ENCODE data around the gene TACC2. TPM values are rescaled to one million over a fixed set of nuclear protein-coding genes. Genes with fewer than 3 reads are reported as not detected.

TACC2 gene
- total RNA-seq, 1 donor from 2014 or later, result 49.1 TPM

DNA sequence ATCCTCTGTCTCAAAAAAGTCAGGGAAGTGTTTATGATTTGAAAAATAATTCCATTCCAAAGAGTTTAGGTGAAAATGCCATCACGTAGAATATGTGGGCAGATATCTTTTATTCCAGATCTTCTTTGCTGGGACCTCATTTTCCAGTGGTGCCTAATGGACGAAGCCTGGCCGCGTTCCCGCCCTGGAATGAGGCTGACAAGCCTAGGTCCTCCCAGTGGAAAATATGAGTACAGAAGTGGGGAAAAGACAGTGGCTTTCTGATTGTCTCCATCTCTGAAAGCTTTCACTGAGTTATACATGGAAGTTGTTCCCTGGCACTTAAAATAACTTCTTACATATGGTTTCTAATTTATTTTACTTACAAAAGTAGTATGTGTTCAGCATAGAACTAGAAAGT lies 139.4 kb downstream of the TACC2 start:
- ATAC-seq, result peak; percentile 84
- DNase-seq (ENCODE audit: low spot score), result peak; percentile 82
- intact Hi-C loops (cut with DNase I), result no loop called here

- intact Hi-C loops (cut with DNase I), result loop anchor here (5.0 kb wide), 1 partner anchor 883 kb away; no protein-coding TSS in a partner anchor
- no peak for DNase-seq (ENCODE audit: low spot score)
- no peak for ATAC-seq
Observed at GRCh38 chr10:122130474-122131110, 141.6 kb downstream of the TACC2 start.

GRCh38 chr10:122132331-122132755 lies 143.4 kb downstream of the TACC2 start:
- intact Hi-C loops (cut with DNase I), result loop anchor here (5.0 kb wide), 1 partner anchor 885 kb away; no protein-coding TSS in a partner anchor
- DNase-seq (ENCODE audit: low spot score), result no peak
- no peak for ATAC-seq

- DNase-seq (ENCODE audit: low spot score) (no peak), ATAC-seq (no peak)
- intact Hi-C loops (cut with DNase I), result loop anchor here (5.0 kb wide), 1 partner anchor 886 kb away; no protein-coding TSS in a partner anchor
Observed at GRCh38 chr10:122132882-122133565, 144.1 kb downstream of the TACC2 start.

GRCh38 chr10:122135251-122136025 lies 146.5 kb downstream of the TACC2 start:
- DNase-seq (ENCODE audit: low spot score) (no peak), ATAC-seq (no peak)
- intact Hi-C loops (cut with DNase I), result no loop called here

- intact Hi-C loops (cut with DNase I), result no loop called here
- ATAC-seq, result peak; percentile 15
Observed at GRCh38 chr10:122138831-122139625, 150.1 kb downstream of the TACC2 start.

DNA sequence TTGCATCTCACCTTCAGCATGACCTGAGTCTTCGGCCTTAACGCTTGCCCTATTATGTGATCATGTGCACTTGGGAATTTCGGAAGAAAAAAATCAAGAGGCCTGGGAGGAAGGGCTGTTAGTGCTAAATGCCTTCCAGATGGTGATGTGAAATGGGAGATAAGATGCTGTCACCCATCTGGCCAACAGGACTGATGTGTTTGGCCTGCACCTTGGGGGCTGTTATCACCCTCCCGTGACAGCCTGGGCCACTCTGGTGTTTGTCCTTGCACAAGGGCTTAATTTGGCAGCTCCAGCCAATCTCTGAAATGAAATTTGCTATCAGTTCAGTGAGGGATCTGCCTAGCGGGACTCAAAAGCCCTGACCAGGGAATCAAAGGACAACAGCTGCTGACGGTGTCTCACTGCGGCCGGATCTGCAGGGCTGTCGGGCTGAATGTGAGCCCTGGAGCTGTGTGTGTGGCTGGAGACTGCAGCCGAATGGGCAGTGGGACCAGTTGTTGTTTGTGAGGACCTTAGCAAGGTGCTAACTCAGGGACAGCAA lies 150.7 kb downstream of the TACC2 start:
- intact Hi-C loops (cut with DNase I), result no loop called here
- ATAC-seq (peak; percentile 3), DNase-seq (ENCODE audit: low spot score) (no peak)

More at GRCh38 chr10:122138831-122139625, 150.1 kb downstream of the TACC2 start:
- no peak for DNase-seq (ENCODE audit: low spot score)

DNA sequence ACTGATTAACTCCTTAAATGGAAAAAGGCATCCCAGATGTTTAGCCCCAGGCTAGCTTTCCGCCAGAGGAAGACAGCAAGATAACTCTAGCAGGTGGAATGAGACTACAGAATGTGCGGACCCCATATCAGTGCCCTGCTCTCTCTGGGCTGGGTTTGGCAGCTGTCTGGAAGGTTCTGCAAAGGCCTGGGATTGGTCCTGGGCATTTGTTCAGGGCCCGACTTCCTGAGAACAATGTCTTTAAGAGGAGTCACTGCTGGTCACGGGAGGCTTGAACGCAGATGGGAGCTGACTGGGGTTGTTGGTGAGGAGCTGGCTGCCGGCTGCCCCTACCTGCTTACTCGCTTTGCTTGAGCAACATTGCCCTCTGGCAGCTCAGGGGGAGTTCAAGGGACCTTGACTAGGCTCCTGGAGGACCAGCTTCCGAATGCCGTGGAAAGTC lies 151.5 kb downstream of the TACC2 start:
- DNase-seq (ENCODE audit: low spot score) (no peak), ATAC-seq (peak; percentile 4)
- intact Hi-C loops (cut with DNase I), result no loop called here

GRCh38 chr10:122140941-122141623 lies 152.1 kb downstream of the TACC2 start:
- DNase-seq (ENCODE audit: low spot score) (peak; percentile 91), ATAC-seq (peak; percentile 85)
- intact Hi-C loops (cut with DNase I), result no loop called here

DNA sequence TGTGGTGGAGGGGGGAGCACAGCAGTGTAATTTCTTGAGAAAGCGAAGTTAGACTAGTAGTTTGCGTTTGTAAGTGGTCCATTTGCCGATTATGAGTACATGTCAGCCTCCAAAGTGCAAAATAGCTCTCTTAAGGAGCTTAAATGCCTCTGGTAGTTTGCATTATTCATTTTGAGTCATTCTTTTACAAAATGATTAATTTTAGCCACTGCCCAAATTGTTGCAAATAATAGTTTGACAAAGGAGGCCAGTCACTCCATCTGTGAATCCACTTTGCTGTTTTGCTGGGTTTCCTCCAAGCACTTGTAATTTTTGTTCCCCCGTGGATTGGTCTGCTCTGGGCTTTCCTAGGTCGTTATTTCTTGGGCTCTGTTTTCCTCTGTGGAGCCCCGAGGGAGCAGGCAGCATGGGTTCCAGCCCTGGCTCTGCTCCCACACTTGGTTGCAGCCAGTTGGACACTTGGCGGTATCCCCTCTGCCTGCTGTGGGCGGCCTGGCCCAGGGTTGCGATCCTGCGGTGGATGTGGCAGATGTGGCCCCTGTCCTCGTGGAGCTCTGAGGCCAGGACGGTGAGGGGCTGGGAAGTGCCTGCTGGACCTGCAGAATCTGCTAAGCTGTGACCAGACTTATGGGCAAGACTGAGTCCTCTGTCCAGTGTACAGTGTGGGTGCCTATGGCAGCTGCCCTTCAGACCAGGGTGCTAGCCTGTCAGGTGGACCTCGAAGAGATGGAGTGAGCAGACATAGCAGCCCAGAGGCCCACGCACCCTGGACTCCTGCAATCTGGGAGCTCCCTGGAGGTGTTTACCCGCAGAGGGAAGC lies 153.1 kb downstream of the TACC2 start:
- ATAC-seq (peak; percentile 2), DNase-seq (ENCODE audit: low spot score) (no peak)
- intact Hi-C loops (cut with DNase I), result no loop called here

DNA sequence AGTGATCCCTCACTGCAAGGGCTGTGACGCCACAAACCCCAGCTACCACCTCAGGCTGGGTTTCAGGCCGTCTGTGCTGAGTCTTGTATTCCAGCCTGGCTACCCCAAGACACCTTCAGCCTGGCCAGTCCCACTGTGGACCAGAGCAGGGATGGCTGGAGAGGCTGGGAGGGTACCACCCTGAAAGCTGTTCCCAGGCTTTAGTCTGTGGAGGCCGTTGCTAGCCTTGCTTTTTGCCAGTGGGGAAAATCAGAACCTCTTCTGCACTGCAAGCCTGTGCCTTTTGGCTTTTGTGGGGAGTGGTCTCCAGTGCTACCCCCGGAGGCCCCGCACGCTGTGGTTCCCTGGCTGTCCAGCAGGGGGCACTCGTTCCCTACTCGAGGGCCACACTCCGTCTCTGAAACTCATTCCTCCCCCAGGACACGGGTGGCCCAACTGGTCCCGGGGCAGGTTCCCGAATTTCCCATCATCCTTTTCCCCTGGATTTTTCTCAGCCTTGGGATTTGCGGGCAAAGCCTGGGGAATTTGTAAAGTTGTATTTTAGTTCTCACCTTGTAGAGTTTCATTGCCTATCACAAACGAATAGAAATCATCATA lies 153.8 kb downstream of the TACC2 start:
- intact Hi-C loops (cut with DNase I), result no loop called here

GRCh38 chr10:122143238-122143841 lies 154.4 kb downstream of the TACC2 start:
- intact Hi-C loops (cut with DNase I), result no loop called here
- ATAC-seq, result no peak

More for the DNA sequence above, 153.8 kb downstream of the TACC2 start:
- peak; percentile 50 for ATAC-seq
- peak; percentile 83 for DNase-seq (ENCODE audit: low spot score)

DNA sequence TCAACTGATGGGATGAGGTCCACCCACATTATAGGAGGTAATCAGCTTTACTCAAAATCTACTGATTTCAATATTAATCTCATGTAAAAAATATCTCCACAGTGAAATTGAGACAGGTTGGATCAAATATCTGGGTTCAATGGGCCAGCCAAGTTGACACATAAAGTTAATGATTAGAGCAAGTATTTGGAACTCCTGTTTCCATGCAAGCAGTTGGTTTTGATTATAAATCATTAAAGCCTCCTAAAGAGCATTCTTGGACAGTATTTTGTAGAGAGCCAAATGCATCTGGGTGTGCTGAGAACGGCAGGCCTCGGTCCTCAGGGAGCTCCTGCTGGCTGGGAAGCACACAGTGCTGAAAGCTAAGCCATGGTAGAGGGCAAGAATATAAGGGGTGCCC lies 155.2 kb downstream of the TACC2 start:
- DNase-seq (ENCODE audit: low spot score), result no peak
- ATAC-seq, result no peak
- intact Hi-C loops (cut with DNase I), result no loop called here

More at GRCh38 chr10:122143238-122143841, 154.4 kb downstream of the TACC2 start:
- no peak for DNase-seq (ENCODE audit: low spot score)

- DNase-seq (ENCODE audit: low spot score) (no peak), ATAC-seq (no peak)
- intact Hi-C loops (cut with DNase I), result no loop called here
Observed at GRCh38 chr10:122145113-122145512, 156.2 kb downstream of the TACC2 start.

GRCh38 chr10:122147663-122148062 lies 158.7 kb downstream of the TACC2 start:
- DNase-seq (ENCODE audit: low spot score), result no peak

DNA sequence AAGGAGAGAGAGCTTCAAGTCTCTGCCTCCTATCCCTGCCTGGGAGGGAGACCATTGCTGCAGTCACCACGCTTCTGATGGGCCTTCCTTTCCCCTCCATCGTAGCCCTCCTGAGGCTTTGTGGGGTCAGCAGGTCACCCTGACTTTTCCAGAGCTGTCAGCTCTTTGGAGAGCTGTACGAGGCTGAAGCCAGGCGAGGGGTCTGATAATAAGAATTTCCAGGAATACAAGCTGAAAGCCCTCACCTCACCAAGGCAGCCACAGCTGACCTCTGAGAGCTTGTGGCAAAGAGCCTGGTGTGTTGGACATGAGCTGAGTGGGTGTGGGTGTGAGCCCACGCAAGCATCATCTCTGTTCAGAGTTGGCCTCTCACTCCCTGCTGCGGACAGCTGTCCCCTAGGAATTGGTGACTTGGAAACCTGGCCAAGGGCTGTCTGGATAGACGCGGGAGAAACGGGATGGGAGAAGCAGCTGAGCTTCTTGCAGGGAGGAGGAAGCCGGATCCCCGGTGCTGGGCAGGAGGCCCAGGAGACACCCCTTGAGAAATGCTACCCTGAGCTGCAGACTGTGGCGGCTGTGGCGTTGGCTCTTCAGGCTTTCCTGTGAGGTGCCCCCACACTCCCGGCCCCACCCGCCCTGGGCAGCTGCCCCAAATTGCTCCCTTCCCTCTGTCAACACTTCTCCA lies 160.1 kb downstream of the TACC2 start:
- ATAC-seq (peak; percentile 56), DNase-seq (ENCODE audit: low spot score) (no peak)
- intact Hi-C loops (cut with DNase I), result no loop called here

More at GRCh38 chr10:122147663-122148062, 158.7 kb downstream of the TACC2 start:
- intact Hi-C loops (cut with DNase I), result no loop called here
- peak; percentile 1 for ATAC-seq

All from sciatic nerve (tissue), 2 donors.